Esophagus muscularis mucosa (tissue), 3 donors: ENCODE data around the gene DGKZ.

ENCODE experiments used
- CTCF ChIP-seq, 3 experiments: fragments of 200-600 bp in 2 of 3; fragments of 450-650 bp in 1 of 3; sonication (generic) in 2 of 3; IDR thresholded peaks; one replicate each; pipeline ENCODE4 v1.5.1; 2017 to 2019; ENCODE audit warnings: antibody characterized with exemption in 3 of 3, mild to moderate bottlenecking in 2 of 3, moderate library complexity in 1 of 3
- POLR2AphosphoS5 ChIP-seq, 2 donors: sonication (generic); formaldehyde crosslinking; IDR thresholded peaks; one replicate each; pipeline ENCODE4 v1.6.1; 2017; ENCODE audit warnings: antibody characterized with exemption in 2 of 2

GRCh38 chr11:46377290-46377689 lies 30.0 kb downstream of the DGKZ start:
- no peak for TF ChIP-seq POLR2AphosphoS5 (IDR thresholded peaks at IDR 0.05)
- TF ChIP-seq CTCF (IDR thresholded peaks at IDR 0.05) = no peak
